DOHH2 (cell line): ENCODE measurements around the gene TTC28.

Experiments
- CTCF ChIP-seq: fragments of 200-600 bp; sonication (generic); IDR thresholded peaks from one replicate; pipeline ENCODE4 v1.5.1; 2014; ENCODE audit warnings: antibody characterized with exemption, mild to moderate bottlenecking, low read depth, low read length; ENCODE audit not compliant: poor library complexity, severe bottlenecking
- EZH2phosphoT487 ChIP-seq: fragments of 200-600 bp; sonication (generic); IDR thresholded peaks from 2 replicates; pipeline ENCODE4 v1.6.1; 2017; ENCODE audit warnings: borderline replicate concordance, mild to moderate bottlenecking, antibody characterized with exemption, low read length, moderate library complexity, mixed read lengths

- TF ChIP-seq CTCF = no peak
- TF ChIP-seq EZH2phosphoT487 = no peak
Measured at GRCh38 chr22:28604966-28605761, 74.5 kb downstream of the TTC28 start.
